Mesendoderm (in vitro differentiated cells): ENCODE measurements around the gene FILIP1.
"Not testable (repeated sequence)": the region's sequence is repeated elsewhere in the genome, so short reads cannot be mapped to it uniquely, and the experiment has no call there.

Experiments used
- DNase-seq: peaks from one replicate; pipeline ENCODE4 v3.0.0; 2013
- H2AK5ac ChIP-seq: 2 replicates; pipeline ENCODE4 v1.6.1; 2013; ENCODE audit warnings: low read length, inconsistent platforms
- H2BK120ac ChIP-seq: 2 replicates; pipeline ENCODE4 v1.6.1; 2013; ENCODE audit warnings: low read depth, mild to moderate bottlenecking, low read length, moderate library complexity, mixed read lengths
- H2BK15ac ChIP-seq: replicated peaks from 2 replicates; pipeline ENCODE4 v1.6.1; 2013; ENCODE audit warnings: low read depth, mild to moderate bottlenecking, moderate library complexity
- H2BK5ac ChIP-seq: 2 replicates; pipeline ENCODE4 v1.6.1; 2013; ENCODE audit warnings: low read length, inconsistent platforms
- H3K18ac ChIP-seq: 2 replicates; pipeline ENCODE4 v1.6.1; 2013; ENCODE audit warnings: mild to moderate bottlenecking, low read length, mixed read lengths
- H3K23ac ChIP-seq: one replicate; pipeline ENCODE4 v1.6.1; 2013; ENCODE audit warnings: low read length
- H3K27ac ChIP-seq: 2 replicates; pipeline ENCODE4 v1.5.1; 2013; ENCODE audit warnings: low read depth, mild to moderate bottlenecking, inconsistent platforms, low read length, moderate library complexity
- H3K27me3 ChIP-seq: 2 replicates; pipeline ENCODE4 v1.6.1; 2013; ENCODE audit warnings: low read length, control low read depth, mild to moderate bottlenecking, inconsistent platforms; ENCODE audit not compliant: insufficient read depth, poor library complexity
- H3K36me3 ChIP-seq: 2 replicates; pipeline ENCODE4 v1.6.1; 2013; ENCODE audit warnings: low read length, inconsistent platforms; ENCODE audit not compliant: control insufficient read depth, insufficient read depth
- H3K4ac ChIP-seq: one replicate; pipeline ENCODE4 v1.6.1; 2013; ENCODE audit warnings: low read depth, mild to moderate bottlenecking, low read length, moderate library complexity
- H3K4me1 ChIP-seq: 2 replicates; pipeline ENCODE4 v1.6.1; 2013; ENCODE audit warnings: low read depth, low read length, inconsistent platforms; ENCODE audit not compliant: control insufficient read depth
- H3K4me2 ChIP-seq: 2 replicates; pipeline ENCODE4 v1.6.1; 2013; ENCODE audit warnings: low read length
- H3K4me3 ChIP-seq: 2 replicates; pipeline ENCODE4 v1.5.1; 2013; ENCODE audit warnings: mild to moderate bottlenecking, low read length
- H3K56ac ChIP-seq: one replicate; pipeline ENCODE4 v1.6.1; 2013; ENCODE audit warnings: low read length
- H3K79me1 ChIP-seq: 2 replicates; pipeline ENCODE4 v1.6.1; 2013; ENCODE audit warnings: low read length, inconsistent platforms
- H3K79me2 ChIP-seq: 2 replicates; pipeline ENCODE4 v1.6.1; 2013; ENCODE audit warnings: mild to moderate bottlenecking, low read length; ENCODE audit not compliant: control insufficient read depth, insufficient read depth
- H3K9ac ChIP-seq: 2 replicates; pipeline ENCODE4 v1.6.1; 2013; ENCODE audit warnings: low read length, inconsistent platforms
- H4K5ac ChIP-seq: one replicate; pipeline ENCODE4 v1.6.1; 2013; ENCODE audit warnings: low read length
- H4K8ac ChIP-seq: one replicate; pipeline ENCODE4 v1.6.1; 2013; ENCODE audit warnings: low read depth, mild to moderate bottlenecking, control low read depth, low read length, moderate library complexity
- WGBS: extraction: QIAGEN DNeasy Blood & Tissue Kit; methylation state at CpG from one replicate; pipeline ENCODE4 v1.1.7; 2013; ENCODE audit warnings: low lambda C conversion rate, missing lambda C conversion rate; ENCODE audit not compliant: insufficient coverage; ENCODE audit errors: extremely low coverage; 5-methylcytosine and 5-hydroxymethylcytosine counted together

The FILIP1 gene

DNA sequence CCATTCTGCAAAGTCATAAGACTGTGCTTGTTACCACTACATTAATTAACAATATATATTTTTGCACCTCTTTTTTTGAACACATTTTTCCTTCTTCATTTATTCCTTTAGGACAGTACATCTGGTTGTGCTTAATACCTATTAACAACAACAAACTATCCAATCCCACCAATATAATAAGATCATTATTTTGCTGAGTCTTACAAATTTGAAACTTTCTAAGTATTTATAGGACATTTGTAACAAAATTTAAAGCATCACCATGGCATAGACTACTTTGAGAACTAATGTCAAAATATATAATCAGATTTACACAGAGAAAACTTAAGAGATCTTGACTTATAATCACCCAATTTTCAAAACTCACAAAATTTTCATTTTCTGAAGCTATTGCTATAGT lies 47.9 kb downstream of the FILIP1 start:
- Histone ChIP-seq H3K79me2 (no peaks in the 10 kb centered on the region), H2BK5ac (no peak overlapping the region), H2BK120ac (no peak overlapping the region), H2BK15ac (no peak overlapping the region), H3K27ac (no peak overlapping the region), H3K4ac (no peak overlapping the region), H3K79me1 (no peaks in the 10 kb centered on the region), H4K5ac (no peak overlapping the region), H3K9ac (no peak overlapping the region), H4K8ac (no peak overlapping the region), H2AK5ac (no peak overlapping the region), H3K56ac (no peak overlapping the region), H3K4me2 (no peak overlapping the region), H3K27me3 (no peaks in the 10 kb centered on the region), H3K36me3 (no peaks in the 10 kb centered on the region), H3K18ac (no peak overlapping the region), H3K23ac (no peak overlapping the region), H3K4me3 (no peak overlapping the region), H3K4me1 (no peaks in the 10 kb centered on the region)
- no peak for DNase-seq

DNA sequence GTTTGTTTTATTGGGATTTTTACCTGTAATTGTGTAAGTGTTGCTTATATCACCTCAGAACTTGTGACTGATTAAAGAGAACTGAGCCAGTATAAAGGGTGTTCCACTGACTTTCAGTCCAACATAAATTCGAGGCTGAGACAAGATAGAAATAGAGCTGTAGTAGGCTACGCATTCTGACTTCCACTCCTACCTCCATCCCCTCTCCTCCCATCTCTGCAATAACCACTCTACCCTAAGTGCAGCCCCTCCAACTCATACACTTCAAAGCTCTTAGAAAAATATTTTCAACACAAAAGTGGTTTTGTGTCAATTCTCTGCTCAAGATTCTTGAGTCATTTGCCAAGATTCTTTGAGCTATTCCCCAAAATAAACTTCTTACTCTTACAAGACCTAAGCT lies 48.7 kb downstream of the FILIP1 start:
- Histone ChIP-seq H3K4me1 (no peaks in the 10 kb centered on the region), H2AK5ac (no peak overlapping the region), H2BK15ac (no peak overlapping the region), H3K79me1 (no peaks in the 10 kb centered on the region), H3K27ac (no peak overlapping the region), H3K9ac (no peak overlapping the region), H3K18ac (no peak overlapping the region), H3K56ac (no peak overlapping the region), H3K4me2 (no peak overlapping the region), H3K27me3 (no peaks in the 10 kb centered on the region), H3K23ac (no peak overlapping the region), H4K8ac (no peak overlapping the region), H2BK120ac (no peak overlapping the region), H3K4ac (no peak overlapping the region), H3K79me2 (no peaks in the 10 kb centered on the region), H3K36me3 (no peaks in the 10 kb centered on the region), H2BK5ac (no peak overlapping the region), H4K5ac (no peak overlapping the region), H3K4me3 (no peak overlapping the region)
- WGBS, result no CpG with 5 or more reads among the region's 2 CpGs
- DNase-seq, result no peak

- not testable (repeated sequence) for H2BK5ac ChIP-seq, H3K79me2 ChIP-seq, H2AK5ac ChIP-seq, H2BK120ac ChIP-seq, H3K56ac ChIP-seq, H3K23ac ChIP-seq, H3K27ac ChIP-seq, H2BK15ac ChIP-seq, H3K36me3 ChIP-seq, H4K8ac ChIP-seq, H3K4me1 ChIP-seq, DNase-seq, H3K4me2 ChIP-seq, H3K4me3 ChIP-seq, H4K5ac ChIP-seq, H3K27me3 ChIP-seq, H3K18ac ChIP-seq, H3K9ac ChIP-seq, H3K4ac ChIP-seq, H3K79me1 ChIP-seq
- WGBS, result no CpG with 5 or more reads among the region's 29 CpGs
Observed at GRCh38 chr6:75441883-75442282, 51.7 kb downstream of the FILIP1 start.

DNA sequence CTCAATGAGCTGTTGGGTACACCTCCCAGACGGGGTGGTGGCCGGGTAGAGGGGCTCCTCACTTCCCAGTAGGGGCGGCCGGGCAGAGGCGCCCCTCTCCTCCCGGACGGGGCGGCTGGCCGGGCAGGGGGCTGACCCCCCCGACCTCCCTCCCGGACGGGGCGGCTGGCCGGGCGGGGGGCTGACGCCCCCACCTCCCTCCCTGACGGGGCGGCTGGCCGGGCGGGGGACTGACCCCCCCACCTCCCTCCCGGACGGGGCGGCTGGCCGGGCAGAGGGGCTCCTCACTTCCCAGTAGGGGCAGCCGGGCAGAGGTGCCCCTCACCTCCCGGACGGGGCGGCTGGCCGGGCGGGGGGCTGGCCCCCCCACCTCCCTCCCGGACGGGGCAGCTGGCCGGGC lies 52.1 kb downstream of the FILIP1 start:
- H3K4me2 ChIP-seq, H3K4me3 ChIP-seq, H2AK5ac ChIP-seq, H3K36me3 ChIP-seq, H3K56ac ChIP-seq, H3K9ac ChIP-seq, H3K79me2 ChIP-seq, H2BK120ac ChIP-seq, H3K4ac ChIP-seq, H3K27ac ChIP-seq, H3K4me1 ChIP-seq, H3K27me3 ChIP-seq, H4K5ac ChIP-seq, H2BK5ac ChIP-seq, H3K18ac ChIP-seq, DNase-seq, H3K79me1 ChIP-seq, H4K8ac ChIP-seq, H3K23ac ChIP-seq, H2BK15ac ChIP-seq: not testable (repeated sequence)
- no CpG with 5 or more reads among the region's 33 CpGs for WGBS

DNA sequence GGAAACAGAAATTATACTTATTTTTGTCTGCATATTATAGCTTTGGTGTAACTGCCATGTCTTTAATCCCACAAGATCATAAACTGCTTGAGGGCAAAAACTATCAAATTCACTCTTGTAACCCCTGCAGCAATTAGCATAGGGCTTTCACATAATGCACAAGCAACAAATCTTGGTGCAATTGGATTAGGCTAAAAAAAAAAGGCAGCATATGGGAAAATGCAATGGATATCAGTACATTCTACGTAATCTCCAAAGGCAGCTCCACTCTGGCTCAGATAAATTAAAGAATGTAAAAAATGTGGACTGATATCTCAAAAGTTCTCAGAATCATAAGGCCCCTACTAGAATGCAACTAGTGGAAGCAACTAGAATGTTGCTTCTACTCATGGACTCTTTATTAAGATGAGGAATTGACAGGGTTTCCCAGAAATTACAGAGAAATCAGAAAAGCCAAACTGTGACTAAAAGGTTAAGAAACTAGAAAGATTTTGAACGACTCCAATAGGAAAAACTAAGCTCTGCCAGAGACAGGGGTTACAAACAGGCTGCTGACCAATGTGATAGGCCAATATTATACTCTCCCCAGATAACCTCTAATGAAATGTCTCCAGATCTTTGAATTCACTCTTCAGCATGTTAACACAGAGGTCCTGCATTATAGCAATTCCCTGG lies 55.0 kb downstream of the FILIP1 start:
- Histone ChIP-seq H3K4ac (no peak overlapping the region), H3K4me2 (no peak overlapping the region), H3K79me1 (no peaks in the 10 kb centered on the region), H3K9ac (no peak overlapping the region), H3K18ac (no peak overlapping the region), H3K4me1 (no peaks in the 10 kb centered on the region), H3K36me3 (no peaks in the 10 kb centered on the region), H3K79me2 (no peaks in the 10 kb centered on the region), H2BK15ac (no peak overlapping the region), H3K27ac (no peak overlapping the region), H4K8ac (no peak overlapping the region), H2BK120ac (no peak overlapping the region), H2BK5ac (no peak overlapping the region), H3K27me3 (no peaks in the 10 kb centered on the region), H3K23ac (no peak overlapping the region), H4K5ac (no peak overlapping the region), H3K56ac (no peak overlapping the region), H2AK5ac (no peak overlapping the region), H3K4me3 (no peak overlapping the region)
- WGBS, result no CpG with 5 or more reads among the region's 2 CpGs
- DNase-seq, result no peak

- no CpG with 5 or more reads among the region's 1 CpG for WGBS
- Histone ChIP-seq H3K56ac (no peak overlapping the region), H3K23ac (no peak overlapping the region), H2BK120ac (no peak overlapping the region), H3K4me2 (no peak overlapping the region), H2BK5ac (no peak overlapping the region), H3K4me1 (no peaks in the 10 kb centered on the region), H3K9ac (no peak overlapping the region), H3K79me1 (no peaks in the 10 kb centered on the region), H2AK5ac (no peak overlapping the region), H4K5ac (no peak overlapping the region), H3K18ac (no peak overlapping the region), H3K27me3 (no peaks in the 10 kb centered on the region), H4K8ac (no peak overlapping the region), H3K4ac (no peak overlapping the region), H3K36me3 (no peaks in the 10 kb centered on the region), H3K27ac (no peak overlapping the region), H3K4me3 (no peak overlapping the region), H2BK15ac (no peak overlapping the region), H3K79me2 (no peaks in the 10 kb centered on the region)
- no peak for DNase-seq
Observed at GRCh38 chr6:75438013-75438431, 55.6 kb downstream of the FILIP1 start.
